Measurements from ENCODE around the gene IFIT5.
"Not testable (repeated sequence)": the region's sequence is repeated elsewhere in the genome, so short reads cannot be mapped to it uniquely, and the experiment has no call there.

IFIT5 gene

GRCh38 chr10:89440226-89441009 lies 26.1 kb downstream of the IFIT5 start:
- no peak for FAIRE-seq

GRCh38 chr10:89442289-89442688 lies 27.9 kb downstream of the IFIT5 start:
- FAIRE-seq = no peak

- not testable (repeated sequence) for FAIRE-seq
Observed at GRCh38 chr10:89444819-89445218, 30.5 kb downstream of the IFIT5 start.

GRCh38 chr10:89450901-89451300 lies 36.5 kb downstream of the IFIT5 start:
- FAIRE-seq = no peak

GRCh38 chr10:89452193-89452592 lies 37.8 kb downstream of the IFIT5 start:
- FAIRE-seq = no peak

- no peak for FAIRE-seq
Observed at GRCh38 chr10:89454561-89455347, 40.4 kb downstream of the IFIT5 start.

- FAIRE-seq = no peak
Observed at GRCh38 chr10:89458291-89458690, 43.9 kb downstream of the IFIT5 start.

- FAIRE-seq = no peak
Observed at GRCh38 chr10:89458784-89459183, 44.4 kb downstream of the IFIT5 start.

- no peak for FAIRE-seq
Observed at GRCh38 chr10:89463846-89464537, 49.6 kb downstream of the IFIT5 start.

- FAIRE-seq = no peak
Observed at GRCh38 chr10:89465196-89465595, 50.8 kb downstream of the IFIT5 start.

- FAIRE-seq = no peak
Observed at GRCh38 chr10:89466599-89467035, 52.2 kb downstream of the IFIT5 start.

GRCh38 chr10:89468191-89468965 lies 54.0 kb downstream of the IFIT5 start:
- FAIRE-seq = no peak

GRCh38 chr10:89469517-89469916 lies 55.1 kb downstream of the IFIT5 start:
- no peak for FAIRE-seq
